Liver (tissue), 3 donors: ENCODE results near the gene PPP4R3A.

ENCODE experiments used
- MAX ChIP-seq: IDR thresholded peaks from 2 replicates; pipeline ENCODE4 v1.6.1; 2016; ENCODE audit warnings: antibody characterized with exemption
- SP1 ChIP-seq: IDR thresholded peaks from 2 replicates; pipeline ENCODE4 v1.6.1; 2018; ENCODE audit warnings: antibody characterized with exemption, mild to moderate bottlenecking
- TAF1 ChIP-seq: conservative IDR thresholded peaks from 2 replicates; pipeline ENCODE4 v1.6.1; 2016; ENCODE audit warnings: antibody characterized with exemption, mild to moderate bottlenecking
- TF ChIP-seq, protein P1 (sequence below): fragments of 150-350 bp; IDR thresholded peaks from 2 replicates; pipeline ENCODE4 v1.5.1; 2017; ENCODE audit warnings: improper control_type of control experiment, low read depth, low read length; ENCODE audit not compliant: missing input control
- donor health status: healthy.
- donor health status: healthy.

DNA sequence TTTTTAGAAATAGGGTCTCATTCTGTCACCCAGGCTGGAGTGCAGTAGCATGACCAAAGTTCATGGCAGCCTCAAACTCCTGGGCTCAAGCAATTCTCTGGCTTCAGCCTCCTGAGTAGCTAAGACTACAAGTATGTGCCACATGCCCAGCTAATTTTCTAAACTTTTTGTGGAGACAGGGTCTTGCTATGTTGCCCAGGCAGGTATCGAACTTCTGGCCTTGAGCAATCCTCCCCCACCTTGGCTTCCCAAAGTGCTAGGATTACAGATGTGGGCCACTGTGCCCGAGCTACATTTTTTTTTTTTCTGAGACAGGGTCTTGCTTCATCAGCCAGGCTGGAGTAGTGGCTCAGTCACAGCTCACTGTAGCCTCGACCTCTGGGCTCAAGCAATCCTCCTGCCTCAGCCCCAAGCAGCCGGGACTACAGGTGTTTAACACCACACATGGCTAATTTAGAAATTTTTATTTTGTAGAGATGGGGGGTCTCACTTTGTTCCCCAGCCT, 7.1 kb downstream of the PPP4R3A start:
- TF ChIP-seq MAX (no peak), TAF1 (no peak), SP1 (no peak)
- TF ChIP-seq, protein P1, sequence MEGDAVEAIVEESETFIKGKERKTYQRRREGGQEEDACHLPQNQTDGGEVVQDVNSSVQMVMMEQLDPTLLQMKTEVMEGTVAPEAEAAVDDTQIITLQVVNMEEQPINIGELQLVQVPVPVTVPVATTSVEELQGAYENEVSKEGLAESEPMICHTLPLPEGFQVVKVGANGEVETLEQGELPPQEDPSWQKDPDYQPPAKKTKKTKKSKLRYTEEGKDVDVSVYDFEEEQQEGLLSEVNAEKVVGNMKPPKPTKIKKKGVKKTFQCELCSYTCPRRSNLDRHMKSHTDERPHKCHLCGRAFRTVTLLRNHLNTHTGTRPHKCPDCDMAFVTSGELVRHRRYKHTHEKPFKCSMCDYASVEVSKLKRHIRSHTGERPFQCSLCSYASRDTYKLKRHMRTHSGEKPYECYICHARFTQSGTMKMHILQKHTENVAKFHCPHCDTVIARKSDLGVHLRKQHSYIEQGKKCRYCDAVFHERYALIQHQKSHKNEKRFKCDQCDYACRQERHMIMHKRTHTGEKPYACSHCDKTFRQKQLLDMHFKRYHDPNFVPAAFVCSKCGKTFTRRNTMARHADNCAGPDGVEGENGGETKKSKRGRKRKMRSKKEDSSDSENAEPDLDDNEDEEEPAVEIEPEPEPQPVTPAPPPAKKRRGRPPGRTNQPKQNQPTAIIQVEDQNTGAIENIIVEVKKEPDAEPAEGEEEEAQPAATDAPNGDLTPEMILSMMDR: no peak
